Psoas muscle (tissue), 8 donors: Measurements from ENCODE around the gene CCDC148. TPM values are rescaled to one million over a fixed set of nuclear protein-coding genes. Genes with fewer than 3 reads are reported as not detected.

ENCODE experiments used
- ATAC-seq, 4 donors: fragments of 200-7000 bp; cut with Tn5 transposase; one replicate each; pipeline ENCODE4 v1.9.1; 2020; ENCODE audit warnings: moderate library complexity in 3 of 4, mild to moderate bottlenecking in 2 of 4
- DNase-seq, 2 donors: peaks; one replicate each; pipeline ENCODE4 v3.0.0-alpha.2; 2020
- H3K27ac ChIP-seq: fragments of 200-600 bp; one replicate; pipeline ENCODE4 v1.8.0; 2022
- H3K27me3 ChIP-seq, 3 donors: fragments of 200-600 bp in 1 of 3; one replicate each; pipeline versions ENCODE4 v1.6.1 to v1.8.0; 2013 to 2022; ENCODE audit warnings: low read length in 2 of 3, mild to moderate bottlenecking in 2 of 3, moderate library complexity in 1 of 3; ENCODE audit not compliant: insufficient read depth in 3 of 3
- H3K36me3 ChIP-seq, 2 donors: fragments of 200-600 bp in 1 of 2; one replicate each; pipeline versions ENCODE4 v1.6.1 to v1.8.0; 2013 to 2022; ENCODE audit warnings: low read depth in 1 of 2, mild to moderate bottlenecking in 1 of 2, moderate library complexity in 1 of 2; ENCODE audit not compliant: insufficient read depth in 1 of 2
- H3K4me1 ChIP-seq: fragments of 200-600 bp; one replicate; pipeline ENCODE4 v1.8.0; 2022
- H3K4me3 ChIP-seq: fragments of 200-600 bp; one replicate; pipeline ENCODE4 v1.8.0; 2022; ENCODE audit warnings: mild to moderate bottlenecking
- H3K9me3 ChIP-seq: fragments of 200-600 bp; one replicate; pipeline ENCODE4 v1.8.0; 2022
- WGBS, 3 donors: extraction: QIAGEN DNeasy Blood & Tissue Kit; methylation state at CpG; one replicate each; pipeline versions ENCODE4 v1.1.6 to v1.1.7; 2013; 5-methylcytosine and 5-hydroxymethylcytosine counted together
- intact Hi-C, 2 donors: fragments of 100-400 bp; cut with DNase I; formaldehyde crosslinking; loops; one replicate each; pipeline versions ENCODE4 v1.11.0 to v1.14.2; 2022
- polyA plus RNA-seq, 3 donors: library from polyadenylated mRNA; stranded (reverse); fragments of 200-250 nt; gene quantifications; one replicate each; pipeline ENCODE4 v1.2.3, GENCODE V29; 2013
- total RNA-seq, 4 donors: library from RNA; stranded (reverse); fragmentation: NEBNext Ultra II Directional in 2 of 4; extraction: Animal tissue kit (Norgen Biotek cat#: 25700) in 2 of 4; gene quantifications; one replicate each; pipeline versions ENCODE4 v1.2.1 to v1.2.4, GENCODE V29; 2021 to 2023
- TF ChIP-seq, protein P1 (sequence below): fragments of 200-600 bp; IDR thresholded peaks from one replicate; pipeline ENCODE4 v1.8.0; 2022; ENCODE audit warnings: antibody characterized with exemption
- donor health status: healthy with polysubstance abuse.
- donor health status: DM: no; HTN: no; CAD: no; lungs with moderate emphysema.
- donor health status: Bipolar disorder and iron deficiency.
- donor health status: healthy.
- donor health status: DM: yes; HTN: yes; CAD: no.
- donor health status: DM: no; HTN: no; CAD: no.
- donor health status: DM: no; HTN: no; CAD: no.
- donor health status: DM: yes; HTN: yes; CAD: no.

Gene CCDC148
- total and polyA plus RNA-seq, 7 donors: 0.10 TPM; not detected in 6

DNA sequence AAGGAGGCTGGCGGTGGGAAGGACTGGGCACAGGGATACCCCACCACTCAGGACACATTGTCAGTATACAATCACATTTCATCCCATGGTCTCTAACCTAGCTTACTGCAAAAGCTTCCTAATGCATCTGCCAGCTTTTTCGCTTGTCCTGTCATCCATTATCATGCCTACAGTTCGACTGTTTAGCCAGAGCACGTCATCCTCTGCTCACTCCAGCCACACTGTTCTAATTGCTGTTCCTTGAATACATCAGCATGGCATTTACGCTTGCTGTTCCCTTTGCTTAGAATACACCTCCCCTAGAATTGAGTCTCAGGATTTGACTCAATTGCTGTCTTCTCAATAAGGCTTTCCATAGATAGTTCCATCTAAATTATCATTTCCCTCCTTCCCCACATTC is 166.3 kb downstream of the CCDC148 start:
- DNase-seq (no peak), ATAC-seq (no peak)
- Histone ChIP-seq H3K4me3 (no peak overlapping the region), H3K27ac (no peak overlapping the region), H3K4me1 (no peaks in the 10 kb centered on the region), H3K36me3 (no peaks in the 10 kb centered on the region), H3K9me3 (no peaks in the 10 kb centered on the region), H3K27me3 (no peaks in the 10 kb centered on the region)
- TF ChIP-seq, protein P1, sequence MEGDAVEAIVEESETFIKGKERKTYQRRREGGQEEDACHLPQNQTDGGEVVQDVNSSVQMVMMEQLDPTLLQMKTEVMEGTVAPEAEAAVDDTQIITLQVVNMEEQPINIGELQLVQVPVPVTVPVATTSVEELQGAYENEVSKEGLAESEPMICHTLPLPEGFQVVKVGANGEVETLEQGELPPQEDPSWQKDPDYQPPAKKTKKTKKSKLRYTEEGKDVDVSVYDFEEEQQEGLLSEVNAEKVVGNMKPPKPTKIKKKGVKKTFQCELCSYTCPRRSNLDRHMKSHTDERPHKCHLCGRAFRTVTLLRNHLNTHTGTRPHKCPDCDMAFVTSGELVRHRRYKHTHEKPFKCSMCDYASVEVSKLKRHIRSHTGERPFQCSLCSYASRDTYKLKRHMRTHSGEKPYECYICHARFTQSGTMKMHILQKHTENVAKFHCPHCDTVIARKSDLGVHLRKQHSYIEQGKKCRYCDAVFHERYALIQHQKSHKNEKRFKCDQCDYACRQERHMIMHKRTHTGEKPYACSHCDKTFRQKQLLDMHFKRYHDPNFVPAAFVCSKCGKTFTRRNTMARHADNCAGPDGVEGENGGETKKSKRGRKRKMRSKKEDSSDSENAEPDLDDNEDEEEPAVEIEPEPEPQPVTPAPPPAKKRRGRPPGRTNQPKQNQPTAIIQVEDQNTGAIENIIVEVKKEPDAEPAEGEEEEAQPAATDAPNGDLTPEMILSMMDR: no peak
- intact Hi-C loops: no loop called here
- WGBS, 3 donors: 78 to 81% (median 80%) methylated on average over 5 of the region's 5 CpGs

- no peaks in the 10 kb centered on the region for H3K4me1 ChIP-seq
- 58 to 66% (median 64%) methylated on average over 2 of the region's 2 CpGs for WGBS, 3 donors
- no peak overlapping the region for H3K27ac ChIP-seq
- H3K27me3 ChIP-seq: no peaks in the 10 kb centered on the region
- intact Hi-C loops: no loop called here
- no peak for DNase-seq
- TF ChIP-seq, protein P1: no peak
- no peak overlapping the region for H3K4me3 ChIP-seq
- no peak for ATAC-seq
- H3K36me3 ChIP-seq: no peaks in the 10 kb centered on the region
- H3K9me3 ChIP-seq: no peaks in the 10 kb centered on the region
Observed at GRCh38 chr2:158276619-158277471, 179.7 kb downstream of the CCDC148 start.

- no peak overlapping the region for H3K4me3 ChIP-seq
- no peaks in the 10 kb centered on the region for H3K4me1 ChIP-seq
- H3K27ac ChIP-seq: no peak overlapping the region
- no peaks in the 10 kb centered on the region for H3K36me3 ChIP-seq
- DNase-seq: no peak
- no peaks in the 10 kb centered on the region for H3K9me3 ChIP-seq
- ATAC-seq: no peak
- TF ChIP-seq, protein P1: no peak
- WGBS, 3 donors: 30 to 38% (median 36%) methylated on average over 3 of the region's 3 CpGs
- no peaks in the 10 kb centered on the region for H3K27me3 ChIP-seq
- intact Hi-C loops: no loop called here
Observed at GRCh38 chr2:158273791-158274190, 182.8 kb downstream of the CCDC148 start.

DNA sequence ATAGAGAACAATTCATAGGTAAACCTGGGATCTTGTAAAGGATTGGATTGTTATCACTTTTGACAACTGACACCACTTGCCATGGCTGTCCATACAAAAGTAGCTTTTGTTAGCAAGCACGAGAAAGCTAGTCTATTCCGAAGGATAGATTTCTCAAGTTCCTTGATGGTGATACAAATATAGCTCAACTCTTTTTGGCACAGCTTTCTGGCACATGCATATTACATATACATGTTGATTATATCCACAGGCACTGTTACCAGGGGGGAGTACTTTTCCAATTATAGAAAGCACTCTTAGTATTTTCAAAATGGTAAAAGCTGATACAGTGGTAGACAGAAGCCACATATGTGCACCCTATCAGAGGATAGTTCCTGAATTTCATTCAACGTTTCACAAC is 186.0 kb downstream of the CCDC148 start:
- DNase-seq (no peak), ATAC-seq (no peak)
- H3K36me3 ChIP-seq: no peaks in the 10 kb centered on the region
- intact Hi-C loops: no loop called here
- H3K4me3 ChIP-seq: no peak overlapping the region
- no peaks in the 10 kb centered on the region for H3K9me3 ChIP-seq
- H3K4me1 ChIP-seq: no peaks in the 10 kb centered on the region
- 56 to 59% (median 58%) methylated on average over 3 of the region's 3 CpGs for WGBS, 3 donors
- TF ChIP-seq, protein P1: no peak
- H3K27ac ChIP-seq: no peak overlapping the region
- H3K27me3 ChIP-seq: no peaks in the 10 kb centered on the region
